Measurements from ENCODE around the gene DNER.

Gene DNER

GRCh38 chr2:229330952-229331351 lies 383.4 kb downstream of the DNER start:
- DNase-seq (ENCODE audit: low spot score) = no peak

- DNase-seq (ENCODE audit: low spot score) = no peak
These were observed 394.8 kb downstream of the DNER start for GRCh38 chr2:229319558-229319957.

- no peak for DNase-seq (ENCODE audit: low spot score)
These were observed 400.2 kb downstream of the DNER start for GRCh38 chr2:229314117-229314516.

- no peak for DNase-seq (ENCODE audit: low spot score)
These were observed 400.8 kb downstream of the DNER start for GRCh38 chr2:229313591-229313990.
